HL-60/S4 treated with retinoic acid at 250 ng/mL for 4 days and 3 days (cell line): Measurements from ENCODE around the gene CISTR.
"Not testable (repeated sequence)": the region's sequence is repeated elsewhere in the genome, so short reads cannot be mapped to it uniquely, and the experiment has no call there.

ENCODE experiments used
- in situ Hi-C: fragments of 300-500 bp; cut with MboI; formaldehyde crosslinking; loops from 2 replicates; pipeline ENCODE4 v1.7.0; 2022; ENCODE audit warnings: low sequenced_read_pairs

The CISTR gene

GRCh38 chr12:53726946-53727309, 24.9 kb downstream of the CISTR start:
- in situ Hi-C loops: no loop called here

DNA sequence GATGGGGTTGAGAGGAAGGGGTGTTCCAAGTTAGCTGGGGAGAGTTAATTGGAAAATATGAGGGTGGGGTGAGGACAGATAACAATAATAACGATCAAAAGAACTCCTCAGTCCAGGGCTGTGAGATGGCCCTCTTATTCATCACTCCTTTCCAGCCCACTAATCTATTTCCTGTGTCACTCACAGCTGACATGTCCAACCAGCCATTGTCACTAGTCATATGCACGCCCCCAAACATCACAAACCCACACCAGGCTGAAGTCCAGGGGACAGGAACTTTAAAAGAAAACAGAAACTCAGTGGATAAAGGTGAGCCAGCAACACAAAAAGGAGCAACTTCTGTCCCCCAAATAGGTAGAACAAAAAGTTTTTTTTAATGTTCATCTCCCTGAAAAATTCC, 25.4 kb downstream of the CISTR start:
- in situ Hi-C loops: no loop called here

- in situ Hi-C loops: no loop called here
Observed at GRCh38 chr12:53725824-53726223, 26.0 kb downstream of the CISTR start.

DNA sequence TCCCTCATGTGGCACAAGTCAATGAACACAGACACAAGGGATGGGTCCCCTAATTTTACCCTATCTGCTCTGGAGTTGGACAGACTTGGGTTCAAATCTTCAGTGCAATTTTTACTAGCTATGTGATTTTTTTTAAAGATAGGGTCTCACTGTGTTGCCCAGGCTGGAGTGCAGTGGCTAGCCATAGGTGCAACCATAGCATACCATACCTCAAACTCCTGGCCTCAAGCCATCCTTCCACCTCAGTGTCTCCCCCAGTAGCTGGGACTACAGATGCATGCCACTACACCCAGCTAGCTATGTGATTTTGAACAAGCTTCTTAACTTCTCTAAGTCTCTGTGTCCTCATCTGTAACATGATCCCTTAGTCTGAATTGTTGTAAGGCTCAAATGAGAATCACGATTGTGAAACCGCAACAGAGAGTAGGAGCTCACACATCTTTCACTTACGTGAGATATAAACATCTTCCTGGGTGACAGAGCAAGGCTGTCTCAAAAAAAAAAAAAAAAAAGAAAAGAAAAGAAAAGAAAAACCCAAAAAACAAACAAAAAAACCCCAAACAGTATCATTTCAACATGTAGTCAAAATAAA, 29.2 kb downstream of the CISTR start:
- in situ Hi-C loops: no loop called here

DNA sequence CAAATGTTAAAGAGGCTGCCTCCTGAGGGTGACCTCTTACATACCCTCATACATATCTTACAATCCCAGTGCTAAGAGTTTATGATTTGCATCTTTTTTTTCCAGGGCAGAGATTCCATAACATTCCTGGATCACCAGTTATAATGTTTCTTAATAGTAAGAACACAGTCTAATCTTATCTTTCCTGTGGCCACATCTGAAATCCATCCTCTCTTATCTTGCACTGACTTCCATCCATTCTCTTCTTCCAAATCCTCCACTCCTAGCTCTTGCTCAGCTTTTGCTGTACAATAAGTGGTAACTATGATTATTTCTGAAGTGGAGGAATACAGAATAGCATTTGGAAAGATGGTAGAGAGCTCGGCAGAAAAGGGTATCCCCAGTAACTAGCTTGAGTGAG, 30.8 kb downstream of the CISTR start:
- in situ Hi-C loops: no loop called here

- in situ Hi-C loops: no loop called here
Observed at GRCh38 chr12:53719649-53720048, 32.1 kb downstream of the CISTR start.

GRCh38 chr12:53718567-53718966, 33.2 kb downstream of the CISTR start:
- in situ Hi-C loops: not testable (repeated sequence)

DNA sequence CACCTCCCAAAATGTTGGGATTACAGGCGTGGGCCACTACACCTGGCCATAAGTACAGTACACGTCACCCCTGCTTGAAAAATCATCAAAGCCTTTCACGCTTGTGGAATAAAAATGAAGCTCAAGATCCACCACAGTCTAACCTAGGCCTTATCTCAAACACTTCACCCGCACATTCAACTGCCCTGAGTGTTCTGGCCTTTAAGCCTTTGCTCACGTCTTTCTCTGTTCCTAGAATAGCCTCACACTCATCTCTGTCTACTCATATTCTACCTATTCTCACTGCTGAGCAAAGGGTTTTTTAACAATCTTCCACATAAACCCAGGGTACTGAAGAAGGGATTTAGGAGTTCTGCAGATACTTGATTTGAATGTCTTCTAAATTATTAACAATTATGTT, 34.5 kb downstream of the CISTR start:
- in situ Hi-C loops: no loop called here

GRCh38 chr12:53714004-53714403, 37.8 kb downstream of the CISTR start:
- in situ Hi-C loops: no loop called here

DNA sequence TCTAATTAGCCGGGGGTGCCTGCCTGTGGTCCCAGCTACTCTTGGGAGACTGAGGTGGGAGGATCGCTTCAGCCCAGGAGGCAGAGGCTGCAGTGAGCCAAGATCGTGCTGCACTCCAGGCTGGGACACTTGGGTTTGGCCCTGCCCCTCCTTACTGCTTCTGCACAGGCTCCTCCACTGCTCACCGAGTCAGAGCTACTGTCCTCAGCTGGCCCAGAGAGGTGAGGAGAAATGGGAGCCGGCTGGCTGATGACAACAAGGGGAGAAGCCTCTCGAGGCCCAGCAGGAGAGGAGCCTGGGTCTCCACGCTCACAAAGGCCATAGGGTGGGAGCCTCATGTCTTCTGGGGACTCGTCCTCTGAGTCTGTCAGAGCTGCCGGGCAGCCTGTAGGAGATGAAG, 38.3 kb downstream of the CISTR start:
- in situ Hi-C loops: no loop called here

DNA sequence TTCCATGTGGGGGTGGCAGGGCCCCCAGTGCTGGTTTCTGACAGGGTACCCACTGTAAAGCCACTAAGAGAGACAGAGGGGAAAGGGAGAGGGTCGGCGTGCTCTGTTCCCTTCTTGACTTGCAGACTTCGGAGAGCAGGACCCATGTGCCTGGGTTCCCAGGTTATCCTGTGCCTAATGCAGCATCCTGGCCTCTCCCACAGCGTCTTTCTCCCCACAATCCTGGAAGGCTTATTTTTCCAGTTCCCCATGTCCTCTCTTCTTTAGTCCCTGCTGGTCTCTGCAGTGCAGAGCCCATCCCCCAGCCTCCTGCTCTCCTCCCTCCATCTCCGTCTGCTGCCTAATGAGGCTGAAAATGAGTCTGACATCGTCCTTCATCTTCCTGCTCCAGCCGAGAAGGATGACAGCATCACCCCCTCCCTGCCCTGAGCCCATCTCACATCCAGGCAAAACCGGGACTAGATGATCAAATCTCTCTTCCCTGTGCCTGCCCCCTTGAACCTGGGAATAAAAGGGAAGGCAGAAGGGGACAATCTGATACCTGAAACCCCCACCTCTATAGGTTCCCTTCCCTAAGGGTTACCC, 39.6 kb downstream of the CISTR start:
- in situ Hi-C loops: no loop called here

DNA sequence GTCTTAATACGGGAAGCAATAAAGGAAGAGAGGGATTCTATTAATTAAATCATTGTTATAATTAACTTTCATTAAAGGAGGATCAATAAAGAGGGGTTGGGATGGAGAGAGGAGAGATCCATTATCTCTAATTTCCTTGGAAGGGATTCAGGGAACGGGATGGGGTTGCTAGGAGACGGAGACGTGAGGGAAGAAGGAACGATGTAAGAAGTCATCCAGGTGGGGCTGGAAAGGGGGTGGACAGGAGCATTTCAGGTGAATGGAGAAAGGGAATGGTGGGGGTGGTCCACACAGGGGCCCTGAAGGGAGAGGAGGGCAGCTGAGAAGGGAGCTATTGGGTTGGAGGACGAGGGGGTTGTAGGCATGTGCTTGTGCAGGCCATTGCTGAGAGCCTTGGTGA, 41.7 kb downstream of the CISTR start:
- in situ Hi-C loops: no loop called here

DNA sequence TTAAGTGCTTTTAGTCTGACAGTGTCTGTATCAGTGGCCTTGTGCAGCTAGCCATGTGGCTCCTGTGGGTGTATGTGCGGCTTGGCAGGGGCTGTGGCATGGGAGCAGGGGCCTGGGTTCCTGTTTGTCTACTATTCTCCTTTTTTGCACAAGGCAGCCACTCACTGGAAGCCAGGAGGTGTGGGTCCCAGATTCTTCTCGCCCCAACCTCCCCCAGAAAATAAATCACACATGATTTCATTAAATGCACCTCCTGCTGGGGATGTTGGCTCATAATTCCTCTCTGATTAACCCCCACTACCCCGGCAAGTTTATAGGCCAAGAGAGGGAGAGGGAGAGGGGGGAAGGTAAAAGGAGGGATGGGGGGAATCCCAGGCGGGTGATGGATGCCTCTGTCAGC, 42.1 kb downstream of the CISTR start:
- in situ Hi-C loops: no loop called here

GRCh38 chr12:53706080-53706479, 45.7 kb downstream of the CISTR start:
- in situ Hi-C loops: no loop called here

DNA sequence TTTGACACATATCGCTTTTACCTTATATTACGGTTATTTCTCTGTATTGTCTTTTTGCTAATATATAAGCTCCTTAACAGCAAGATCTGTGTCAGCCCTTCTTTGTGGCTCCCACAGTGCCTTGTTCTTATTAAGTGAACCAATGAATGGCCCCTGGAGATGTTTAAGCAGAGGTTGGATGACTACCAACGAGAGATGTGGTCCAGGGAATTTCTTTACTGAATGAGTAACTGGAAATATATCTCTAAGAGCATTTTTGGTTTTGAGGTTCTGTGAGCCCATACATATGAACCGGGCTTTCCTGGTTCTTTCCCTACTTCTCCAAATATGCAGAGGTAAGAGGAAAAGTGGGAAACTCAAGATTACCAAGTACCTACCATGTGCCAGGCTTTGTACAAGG, 48.0 kb downstream of the CISTR start:
- in situ Hi-C loops: loop anchor here (5.0 kb wide), 1 partner anchor 39 kb away; no protein-coding TSS in a partner anchor

DNA sequence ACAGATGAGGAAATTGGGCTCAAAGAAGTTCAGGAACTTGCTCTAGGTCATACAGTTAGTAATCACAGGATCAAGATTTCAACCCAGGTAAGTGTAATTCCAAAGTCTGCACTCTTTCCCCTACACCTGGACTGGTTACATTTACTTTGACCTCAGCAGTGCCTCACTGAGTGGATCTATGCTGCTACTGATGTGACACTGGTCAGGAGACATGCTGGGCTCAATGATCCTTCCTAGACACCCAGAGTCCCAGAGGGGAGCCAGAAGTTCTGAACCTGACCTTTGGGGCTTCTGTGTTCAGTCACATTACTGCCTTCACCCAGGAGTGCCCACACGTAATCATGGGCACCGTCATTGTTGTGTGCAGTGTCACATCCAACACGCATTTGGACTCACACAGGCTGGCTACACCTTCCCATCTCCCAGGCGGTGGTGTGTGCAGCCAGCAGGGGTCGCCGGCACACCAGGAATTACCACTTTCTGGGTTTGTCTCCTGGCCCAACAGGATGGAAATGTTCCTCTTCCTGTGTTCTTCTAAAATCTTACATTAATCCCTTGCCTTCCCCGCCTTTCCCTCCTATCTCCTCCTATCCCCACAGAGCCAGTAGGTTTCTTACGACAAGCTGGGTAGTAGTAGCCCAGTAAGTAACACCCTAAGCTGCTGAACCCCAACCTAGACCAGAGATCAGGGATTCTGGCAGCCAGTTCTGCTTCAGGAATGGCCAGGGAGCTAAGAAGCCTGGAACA, 50.1 kb downstream of the CISTR start:
- in situ Hi-C loops: loop anchor here (5.0 kb wide), 1 partner anchor 41 kb away; no protein-coding TSS in a partner anchor

DNA sequence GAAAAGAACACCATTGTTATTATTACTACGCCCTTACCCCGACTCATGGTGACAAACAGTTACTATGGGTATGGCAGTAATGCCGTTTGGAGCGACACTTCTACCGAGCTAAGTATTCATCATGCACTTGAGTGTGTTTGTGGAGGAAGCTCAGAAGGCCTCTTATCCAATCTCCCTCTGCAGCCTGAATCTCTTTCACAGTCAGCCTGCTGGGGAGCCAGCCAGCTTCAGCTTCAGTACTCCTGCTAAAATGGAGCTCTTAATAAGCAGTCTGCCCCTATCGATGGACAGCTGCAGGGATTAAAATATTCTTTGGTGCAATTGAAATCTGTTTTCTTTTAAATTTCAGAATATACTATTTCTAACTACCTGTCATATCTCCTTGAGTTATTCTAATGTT, 51.2 kb downstream of the CISTR start:
- in situ Hi-C loops: loop anchor here (5.0 kb wide), 1 partner anchor 42 kb away; no protein-coding TSS in a partner anchor

- in situ Hi-C loops: loop anchor here (5.0 kb wide), 1 partner anchor 43 kb away; no protein-coding TSS in a partner anchor
Observed at GRCh38 chr12:53699678-53700025, 52.1 kb downstream of the CISTR start.

DNA sequence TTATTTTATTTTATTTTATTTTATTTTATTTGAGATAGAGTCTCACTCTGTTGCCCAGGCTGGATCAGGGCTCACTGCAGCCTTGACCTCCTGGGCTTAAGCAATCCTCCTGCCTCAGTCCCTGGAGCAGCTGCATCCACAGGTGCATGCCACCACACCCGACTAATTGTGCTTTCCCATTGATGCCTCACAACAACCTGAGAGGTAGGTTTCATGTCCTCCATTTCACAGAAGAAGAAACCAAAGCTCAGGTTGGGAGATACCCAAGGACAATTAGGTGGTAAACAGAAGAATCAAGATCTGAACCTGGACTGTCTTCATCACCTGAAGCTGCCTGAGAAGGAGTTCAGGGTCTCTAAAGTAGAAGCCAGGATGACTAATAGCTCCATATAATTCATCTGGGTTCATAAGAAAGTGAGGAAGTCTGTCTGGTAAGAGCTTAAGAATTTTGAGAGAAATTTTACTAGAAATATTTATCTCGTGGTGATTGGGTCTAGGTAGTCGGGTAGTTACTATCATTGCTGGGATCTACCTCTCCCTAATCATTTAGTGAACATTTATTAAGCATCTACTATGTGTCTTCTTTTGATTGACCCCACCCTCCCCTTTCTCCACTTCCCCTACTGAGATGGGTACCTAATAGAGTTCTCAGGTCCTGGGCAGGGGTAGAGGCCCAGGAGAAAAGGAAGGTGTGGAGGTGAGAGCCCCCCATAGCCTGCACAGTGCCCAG, 52.7 kb downstream of the CISTR start:
- in situ Hi-C loops: no loop called here

DNA sequence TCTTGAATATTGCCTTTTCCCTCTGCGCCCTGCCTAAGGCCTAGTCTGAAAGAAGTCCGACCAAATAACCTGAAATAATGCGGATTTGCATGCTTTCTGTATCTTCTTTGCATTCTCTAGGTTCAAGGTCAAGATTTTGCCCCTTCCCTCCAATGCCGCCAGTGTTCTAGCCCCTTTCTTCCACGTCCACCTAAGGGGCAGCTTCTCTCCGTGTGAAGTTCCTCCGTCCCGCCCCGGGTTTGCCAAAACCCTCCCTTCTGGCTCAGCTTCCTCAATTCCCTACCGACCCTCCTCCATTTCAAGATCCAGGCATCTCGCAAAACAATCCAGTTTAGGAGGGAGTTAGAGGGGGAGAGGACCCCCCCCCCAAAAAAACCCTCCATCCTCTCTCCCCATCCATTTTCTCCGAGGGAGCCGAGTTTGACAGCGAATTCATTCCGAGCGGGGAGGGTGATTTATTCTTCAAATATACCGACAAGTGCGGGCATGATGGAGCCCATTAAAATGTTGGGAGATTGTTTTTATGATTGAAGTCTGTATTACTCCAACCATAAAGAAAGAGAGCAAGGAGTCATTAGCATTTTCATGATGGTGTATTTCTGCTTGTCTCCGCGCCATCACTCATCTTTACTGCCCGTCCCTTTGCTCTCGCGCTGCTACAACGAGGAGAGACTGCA, 55.0 kb downstream of the CISTR start:
- in situ Hi-C loops: no loop called here
